ENCODE results near the gene TBXA2R.

GRCh38 chr19:3618144-3618810 is 11.6 kb upstream of the TBXA2R start:
- TF ChIP-seq CTCF (IDR thresholded peaks at IDR 0.05; ENCODE audit: control extremely low read depth in 1 of 3, insufficient read depth in 1 of 3, low read depth in 1 of 3, low read length in 3 of 3) = peak; percentile 86 to 92 (median 86)
- peak; percentile 68 to 80 for TF ChIP-seq RAD21 (IDR thresholded peaks at IDR 0.05 in 1 of 2, conservative IDR thresholded peaks at IDR 0.05 in 1 of 2; ENCODE audit: low read depth in 2 of 2, low read length in 2 of 2)
